Kidney epithelial cell (primary cell): ENCODE data around the gene ANKRD13A. TPM values are rescaled to one million over a fixed set of nuclear protein-coding genes. Genes with fewer than 3 reads are reported as not detected.
"Not testable (repeated sequence)": the region's sequence is repeated elsewhere in the genome, so short reads cannot be mapped to it uniquely, and the experiment has no call there.

Experiments used
- DNase-seq: peaks from one replicate; pipeline ENCODE4 v3.0.0-alpha.2; 2010; ENCODE audit warnings: low read depth
- H3K27me3 ChIP-seq: 2 replicates; pipeline ENCODE4 v1.6.0; 2011; ENCODE audit warnings: low read length; ENCODE audit not compliant: control insufficient read depth, insufficient read depth
- H3K36me3 ChIP-seq: 2 replicates; pipeline ENCODE4 v1.5.1; 2011; ENCODE audit warnings: low read length; ENCODE audit not compliant: control insufficient read depth, insufficient read depth
- H3K4me3 ChIP-seq: 2 replicates; pipeline ENCODE4 v1.5.1; 2011; ENCODE audit warnings: low read depth, mild to moderate bottlenecking, control low read depth, low read length
- total RNA-seq: library from RNA; depleted of rRNA; stranded (reverse); fragments of >200 nt; gene quantifications from 2 replicates; pipeline ENCODE4 v1.2.3, GENCODE V29; 2015
- TF ChIP-seq, protein P1 (sequence below): IDR thresholded peaks from 2 replicates; pipeline ENCODE4 v1.5.1; 2011; ENCODE audit warnings: mild to moderate bottlenecking, moderate library complexity, low read length, control low read depth, inconsistent platforms; ENCODE audit not compliant: insufficient read depth, poor library complexity, severe bottlenecking

Gene ANKRD13A
- total RNA-seq, 1 donor from 2014 or later = 40.6 TPM

- DNase-seq = no peak
- Histone ChIP-seq H3K27me3 (no peaks in the 10 kb centered on the region), H3K36me3 (no peaks in the 10 kb centered on the region), H3K4me3 (no peak overlapping the region)
- TF ChIP-seq, protein P1, sequence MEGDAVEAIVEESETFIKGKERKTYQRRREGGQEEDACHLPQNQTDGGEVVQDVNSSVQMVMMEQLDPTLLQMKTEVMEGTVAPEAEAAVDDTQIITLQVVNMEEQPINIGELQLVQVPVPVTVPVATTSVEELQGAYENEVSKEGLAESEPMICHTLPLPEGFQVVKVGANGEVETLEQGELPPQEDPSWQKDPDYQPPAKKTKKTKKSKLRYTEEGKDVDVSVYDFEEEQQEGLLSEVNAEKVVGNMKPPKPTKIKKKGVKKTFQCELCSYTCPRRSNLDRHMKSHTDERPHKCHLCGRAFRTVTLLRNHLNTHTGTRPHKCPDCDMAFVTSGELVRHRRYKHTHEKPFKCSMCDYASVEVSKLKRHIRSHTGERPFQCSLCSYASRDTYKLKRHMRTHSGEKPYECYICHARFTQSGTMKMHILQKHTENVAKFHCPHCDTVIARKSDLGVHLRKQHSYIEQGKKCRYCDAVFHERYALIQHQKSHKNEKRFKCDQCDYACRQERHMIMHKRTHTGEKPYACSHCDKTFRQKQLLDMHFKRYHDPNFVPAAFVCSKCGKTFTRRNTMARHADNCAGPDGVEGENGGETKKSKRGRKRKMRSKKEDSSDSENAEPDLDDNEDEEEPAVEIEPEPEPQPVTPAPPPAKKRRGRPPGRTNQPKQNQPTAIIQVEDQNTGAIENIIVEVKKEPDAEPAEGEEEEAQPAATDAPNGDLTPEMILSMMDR = no peak
Measured at GRCh38 chr12:110005319-110005973, 6.2 kb downstream of the ANKRD13A start.

- no peaks in the 10 kb centered on the region for H3K36me3 ChIP-seq
- TF ChIP-seq, protein P1 = no peak
- no peaks in the 10 kb centered on the region for H3K27me3 ChIP-seq
- no peak overlapping the region for H3K4me3 ChIP-seq
- no peak for DNase-seq
Measured at GRCh38 chr12:110006115-110006514, 6.9 kb downstream of the ANKRD13A start.

DNA sequence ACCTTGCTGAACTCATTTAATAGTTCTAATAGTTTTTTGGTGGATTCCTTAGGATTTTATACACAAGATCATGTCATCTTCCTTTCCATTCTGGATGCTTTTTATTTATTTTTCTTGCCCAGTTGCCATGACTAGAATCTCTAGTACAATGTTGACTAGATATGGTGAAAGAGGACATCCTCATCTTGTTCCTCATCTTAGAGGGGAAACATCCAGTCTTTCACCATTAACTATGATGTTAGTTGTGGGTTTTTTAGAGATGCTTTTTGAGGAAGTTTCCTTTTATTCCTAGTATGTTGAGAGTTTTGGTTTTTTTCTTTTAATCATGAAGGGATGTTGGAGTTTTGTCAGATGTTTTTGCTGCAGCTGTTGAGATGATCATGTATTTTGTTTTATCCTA lies 8.7 kb downstream of the ANKRD13A start:
- Histone ChIP-seq H3K27me3 (no peaks in the 10 kb centered on the region), H3K36me3 (no peaks in the 10 kb centered on the region), H3K4me3 (no peak overlapping the region)
- no peak for DNase-seq
- TF ChIP-seq, protein P1 = no peak

DNA sequence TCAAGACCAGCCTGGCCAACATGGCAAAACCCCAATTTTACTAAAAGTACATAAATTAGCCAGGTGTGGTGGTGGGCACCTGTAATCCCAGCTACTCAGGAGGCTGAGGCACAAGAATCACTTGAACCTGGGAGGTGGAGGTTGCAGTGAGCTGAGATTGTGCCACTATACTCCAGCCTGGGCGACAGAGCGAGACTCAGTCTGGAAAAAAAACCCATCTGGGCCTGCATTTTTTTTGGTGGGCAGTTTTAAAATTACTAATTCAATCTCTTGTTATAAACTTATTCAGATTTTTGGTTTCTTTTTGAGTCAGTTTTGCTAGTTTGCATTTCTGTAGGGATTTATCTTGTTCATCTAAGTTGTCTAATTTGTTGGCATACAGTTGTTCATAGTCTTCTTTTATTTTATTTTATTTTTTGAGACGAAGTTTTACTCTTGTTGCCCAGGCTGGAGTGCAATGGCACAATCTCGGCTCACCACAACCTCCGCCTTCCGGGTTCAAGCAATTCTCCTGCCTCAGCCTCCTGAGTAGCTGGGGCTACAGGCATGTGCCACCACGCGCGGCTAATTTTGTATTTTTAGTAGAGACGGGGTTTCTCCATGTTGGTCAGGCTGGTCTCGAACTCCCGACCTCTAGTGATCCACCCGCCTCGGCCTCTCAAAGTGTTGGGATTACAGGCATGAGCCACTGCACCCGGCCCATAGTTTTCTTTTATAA lies 9.6 kb downstream of the ANKRD13A start:
- not testable (repeated sequence) for H3K27me3 ChIP-seq, H3K36me3 ChIP-seq, H3K4me3 ChIP-seq, DNase-seq

- no peak overlapping the region for H3K4me3 ChIP-seq
- TF ChIP-seq, protein P1 = no peak
- no peaks in the 10 kb centered on the region for H3K27me3 ChIP-seq
- H3K36me3 ChIP-seq = no peaks in the 10 kb centered on the region
- no peak for DNase-seq
Measured at GRCh38 chr12:110010853-110011723, 11.9 kb downstream of the ANKRD13A start.

- Histone ChIP-seq H3K4me3 (no peak overlapping the region), H3K36me3 (no peaks in the 10 kb centered on the region), H3K27me3 (no peaks in the 10 kb centered on the region)
- TF ChIP-seq, protein P1 = no peak
- no peak for DNase-seq
Measured at GRCh38 chr12:110012137-110012536, 12.9 kb downstream of the ANKRD13A start.
